Esophagus squamous epithelium (tissue), 5 donors: ENCODE results near the gene DGKB. TPM values are rescaled to one million over a fixed set of nuclear protein-coding genes. Genes with fewer than 3 reads are reported as not detected.

Source experiments
- DNase-seq: peaks from one replicate; lab custom pipeline; 2025; lab: John Stamatoyannopoulos, UW
- H3K27ac ChIP-seq, 4 donors: fragments of 200-600 bp; sonication (generic); one replicate each; pipeline ENCODE4 v1.5.1; 2016 to 2019; ENCODE audit warnings: mild to moderate bottlenecking in 1 of 4
- H3K27me3 ChIP-seq, 4 donors: fragments of 200-600 bp; sonication (generic); 1 replicate in 3 of 4; 2 replicates in 1 of 4; pipeline versions ENCODE4 v1.5.1 to v1.6.0; 2017 to 2021; ENCODE audit warnings: antibody characterized with exemption in 1 of 4
- H3K36me3 ChIP-seq, 3 donors: fragments of 200-600 bp; sonication (generic); one replicate each; pipeline ENCODE4 v1.5.1; 2016 to 2019
- H3K4me1 ChIP-seq, 3 donors: fragments of 200-600 bp; sonication (generic); one replicate each; pipeline ENCODE4 v1.5.1; 2017 to 2019
- H3K4me3 ChIP-seq, 4 donors: fragments of 200-600 bp; sonication (generic); 1 replicate in 3 of 4; 2 replicates in 1 of 4; pipeline ENCODE4 v1.5.1; 2016 to 2019; ENCODE audit warnings: mild to moderate bottlenecking in 2 of 4, moderate library complexity in 1 of 4
- H3K9me3 ChIP-seq, 3 donors: fragments of 200-600 bp; sonication (generic); one replicate each; pipeline ENCODE4 v1.5.1; 2016 to 2019
- POLR2A ChIP-seq, 4 donors: fragments of 450-650 bp; IDR thresholded peaks; one replicate each; pipeline ENCODE4 v1.6.1; 2017; ENCODE audit warnings: antibody characterized with exemption in 4 of 4, mild to moderate bottlenecking in 4 of 4, moderate library complexity in 3 of 4
- WGBS, 2 donors: methylation state at CpG; one replicate each; pipeline ENCODE4 v1.1.5; 2018; 5-methylcytosine and 5-hydroxymethylcytosine counted together
- intact Hi-C: fragments of 100-400 bp; cut with DNase I; formaldehyde crosslinking; loops from one replicate; pipeline ENCODE4 v1.15.0; 2022
- total RNA-seq, 4 donors: library from RNA; depleted of rRNA; stranded (reverse); fragments of >200 nt; gene quantifications; one replicate each; pipeline ENCODE4 v1.1.0, GENCODE V29; 2016
- TF ChIP-seq, protein P1 (sequence below), 6 experiments: fragments of 450-650 bp in 4 of 6; fragments of 200-600 bp in 2 of 6; sonication (generic) in 2 of 6; IDR thresholded peaks; one replicate each; pipeline ENCODE4 v1.5.1; 2016 to 2019; ENCODE audit warnings: antibody characterized with exemption in 6 of 6, mild to moderate bottlenecking in 4 of 6, moderate library complexity in 4 of 6
- donor health status: DM: yes; HTN: yes; CAD: no.

DGKB gene
- total RNA-seq, 4 donors from 2014 or later = 0.09 to 1.1 (median 0.23) TPM; not detected in 1

DNA sequence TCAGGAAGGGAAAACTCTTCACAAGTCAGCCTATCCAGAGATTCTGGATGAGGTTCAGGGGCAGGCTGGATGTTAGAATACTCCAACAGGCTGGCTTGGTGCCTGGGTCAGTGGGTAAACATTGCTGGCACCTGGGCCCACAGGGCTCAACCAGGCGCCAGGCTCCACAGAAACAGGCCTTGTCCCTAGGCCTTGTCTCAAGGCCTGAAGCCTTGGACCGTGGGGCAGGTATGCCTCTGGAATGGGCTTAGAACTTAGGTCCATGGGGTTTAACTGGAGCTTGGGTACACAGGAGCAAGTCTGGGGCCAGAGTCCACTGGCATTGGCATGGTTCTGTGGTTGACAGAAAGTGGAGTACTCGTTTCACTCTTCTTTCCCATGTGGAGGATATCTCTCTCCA lies 650.1 kb downstream of the DGKB start:
- TF ChIP-seq, protein P1, sequence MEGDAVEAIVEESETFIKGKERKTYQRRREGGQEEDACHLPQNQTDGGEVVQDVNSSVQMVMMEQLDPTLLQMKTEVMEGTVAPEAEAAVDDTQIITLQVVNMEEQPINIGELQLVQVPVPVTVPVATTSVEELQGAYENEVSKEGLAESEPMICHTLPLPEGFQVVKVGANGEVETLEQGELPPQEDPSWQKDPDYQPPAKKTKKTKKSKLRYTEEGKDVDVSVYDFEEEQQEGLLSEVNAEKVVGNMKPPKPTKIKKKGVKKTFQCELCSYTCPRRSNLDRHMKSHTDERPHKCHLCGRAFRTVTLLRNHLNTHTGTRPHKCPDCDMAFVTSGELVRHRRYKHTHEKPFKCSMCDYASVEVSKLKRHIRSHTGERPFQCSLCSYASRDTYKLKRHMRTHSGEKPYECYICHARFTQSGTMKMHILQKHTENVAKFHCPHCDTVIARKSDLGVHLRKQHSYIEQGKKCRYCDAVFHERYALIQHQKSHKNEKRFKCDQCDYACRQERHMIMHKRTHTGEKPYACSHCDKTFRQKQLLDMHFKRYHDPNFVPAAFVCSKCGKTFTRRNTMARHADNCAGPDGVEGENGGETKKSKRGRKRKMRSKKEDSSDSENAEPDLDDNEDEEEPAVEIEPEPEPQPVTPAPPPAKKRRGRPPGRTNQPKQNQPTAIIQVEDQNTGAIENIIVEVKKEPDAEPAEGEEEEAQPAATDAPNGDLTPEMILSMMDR (IDR thresholded peaks at IDR 0.05) = no peak
- TF ChIP-seq POLR2A (IDR thresholded peaks at IDR 0.05) = no peak
- intact Hi-C loops = no loop called here
- no peak overlapping the region for H3K4me3 ChIP-seq
- H3K9me3 ChIP-seq = no peaks in the 10 kb centered on the region
- no peak for DNase-seq
- H3K27me3 ChIP-seq = no peaks in the 10 kb centered on the region
- no peaks in the 10 kb centered on the region for H3K36me3 ChIP-seq
- 67% methylated on average over 1 of the region's 3 CpGs for WGBS, 2 donors
- H3K4me1 ChIP-seq = no peaks in the 10 kb centered on the region
- H3K27ac ChIP-seq = no peak overlapping the region

DNA sequence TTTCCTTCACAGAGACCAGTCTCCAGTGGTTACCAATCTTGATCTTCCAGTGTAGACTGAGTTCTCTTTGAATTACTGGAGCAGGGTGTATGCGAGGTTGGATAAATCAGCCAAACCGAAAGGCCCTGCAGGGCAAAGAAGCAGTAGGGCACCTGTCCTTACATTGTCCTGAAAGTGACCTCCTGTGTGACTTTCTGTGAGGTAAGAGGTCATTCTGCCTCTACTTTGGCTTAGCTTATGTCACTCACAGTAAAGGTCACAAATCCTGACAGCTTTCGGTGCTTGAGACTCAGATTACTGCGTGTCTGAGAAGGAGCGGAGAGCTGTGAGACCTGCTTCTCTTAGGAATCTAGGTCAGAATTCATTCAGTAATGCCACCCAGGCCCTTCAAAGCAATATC lies 660.4 kb downstream of the DGKB start:
- Histone ChIP-seq H3K9me3 (no peaks in the 10 kb centered on the region), H3K27me3 (no peaks in the 10 kb centered on the region), H3K4me3 (no peak overlapping the region), H3K27ac (no peak overlapping the region), H3K36me3 (no peaks in the 10 kb centered on the region), H3K4me1 (no peaks in the 10 kb centered on the region)
- WGBS, 2 donors = 78 to 90% methylated on average over 2 to 5 of the region's 5 CpGs
- intact Hi-C loops = no loop called here
- TF ChIP-seq, protein P1 (IDR thresholded peaks at IDR 0.05) = no peak
- TF ChIP-seq POLR2A (IDR thresholded peaks at IDR 0.05) = no peak
- DNase-seq = no peak

DNA sequence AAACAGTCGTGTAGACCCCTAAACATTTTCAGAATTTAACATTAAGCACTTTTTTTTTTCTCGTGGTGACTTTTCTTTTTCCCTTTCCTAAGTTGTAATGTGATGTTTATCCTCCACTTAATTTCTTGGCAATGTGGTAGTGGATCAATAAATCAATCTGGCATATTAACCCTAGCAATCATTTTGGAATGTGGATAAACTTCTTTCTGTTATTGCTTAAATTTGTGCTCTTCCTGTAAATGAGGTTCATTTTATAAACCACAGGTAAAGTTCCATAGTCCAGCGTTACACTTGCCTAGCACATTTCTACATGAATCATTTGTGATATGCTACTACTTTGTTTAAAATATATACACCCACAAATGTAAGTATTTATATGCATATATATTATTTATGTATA lies 665.7 kb downstream of the DGKB start:
- Histone ChIP-seq H3K36me3 (no peaks in the 10 kb centered on the region), H3K4me3 (no peak overlapping the region), H3K27me3 (no peaks in the 10 kb centered on the region), H3K9me3 (no peaks in the 10 kb centered on the region), H3K27ac (no peak overlapping the region), H3K4me1 (no peaks in the 10 kb centered on the region)
- 33 to 40% methylated on average over 3 of the region's 3 CpGs for WGBS, 2 donors
- no peak for TF ChIP-seq POLR2A (IDR thresholded peaks at IDR 0.05)
- TF ChIP-seq, protein P1 (IDR thresholded peaks at IDR 0.05) = no peak
- no peak for DNase-seq
- intact Hi-C loops = no loop called here

DNA sequence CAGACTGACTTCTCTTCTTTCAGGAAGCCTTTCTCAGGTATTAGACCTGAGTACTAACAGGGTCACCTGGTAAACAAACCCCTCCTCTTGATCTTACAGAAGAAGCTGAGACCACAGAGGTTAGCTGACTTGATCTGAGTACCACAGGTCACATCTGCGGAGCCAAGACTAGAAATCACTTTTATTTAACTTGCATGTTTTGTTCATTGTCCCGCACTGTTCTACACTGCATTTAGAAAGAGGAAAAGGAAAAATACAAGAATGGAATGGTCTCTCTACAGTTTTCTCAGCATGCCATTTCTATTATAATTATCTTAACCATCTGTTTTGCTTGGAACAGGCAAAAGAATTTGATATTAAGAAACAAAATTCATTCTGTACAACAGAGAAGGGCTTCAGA lies 667.5 kb downstream of the DGKB start:
- Histone ChIP-seq H3K9me3 (no peaks in the 10 kb centered on the region), H3K27me3 (no peaks in the 10 kb centered on the region), H3K4me3 (no peak overlapping the region), H3K36me3 (no peaks in the 10 kb centered on the region), H3K4me1 (no peaks in the 10 kb centered on the region), H3K27ac (no peak overlapping the region)
- TF ChIP-seq, protein P1 (IDR thresholded peaks at IDR 0.05) = no peak
- TF ChIP-seq POLR2A (IDR thresholded peaks at IDR 0.05) = no peak
- 82 to 83% methylated on average over 2 of the region's 2 CpGs for WGBS, 2 donors
- no peak for DNase-seq
- intact Hi-C loops = no loop called here

DNA sequence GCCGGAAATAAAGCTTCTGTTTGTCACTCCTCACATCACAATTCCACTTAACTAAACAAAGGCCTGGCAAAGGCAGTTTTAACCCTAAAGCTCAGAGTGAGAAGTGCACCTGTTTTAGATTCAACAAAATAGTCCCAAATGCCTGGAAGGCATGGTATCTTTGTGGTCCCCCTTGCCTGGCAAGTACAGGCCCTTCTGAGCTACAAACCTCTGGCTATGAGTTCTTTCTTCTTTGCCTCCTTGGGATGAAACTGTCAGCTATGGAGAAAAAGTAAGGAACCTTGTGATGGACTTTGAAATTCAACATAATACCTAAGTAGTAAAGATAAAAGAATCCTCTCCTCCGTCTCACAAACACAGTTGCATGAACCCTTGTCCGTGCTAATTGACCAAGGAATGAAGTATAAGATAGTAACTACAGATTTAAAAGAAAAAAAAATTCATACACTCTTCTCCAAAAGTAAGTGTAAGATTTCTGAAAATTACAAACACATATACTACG lies 668.6 kb downstream of the DGKB start:
- Histone ChIP-seq H3K27me3 (no peaks in the 10 kb centered on the region), H3K36me3 (no peaks in the 10 kb centered on the region), H3K4me1 (no peaks in the 10 kb centered on the region), H3K4me3 (no peak overlapping the region), H3K9me3 (no peaks in the 10 kb centered on the region), H3K27ac (no peak overlapping the region)
- intact Hi-C loops = no loop called here
- no peak for DNase-seq
- TF ChIP-seq POLR2A (IDR thresholded peaks at IDR 0.05) = no peak
- TF ChIP-seq, protein P1 (IDR thresholded peaks at IDR 0.05) = no peak
- 59 to 67% methylated on average over 4 of the region's 4 CpGs for WGBS, 2 donors
